Progenitor cell of endocrine pancreas (in vitro differentiated cells): ENCODE measurements around the gene WDR53. TPM values are rescaled to one million over a fixed set of nuclear protein-coding genes. Genes with fewer than 3 reads are reported as not detected.
A peak's percentile ranks its signal among the peaks of the same experiment; 100 is the strongest.
"Not testable (repeated sequence)": the region's sequence is repeated elsewhere in the genome, so short reads cannot be mapped to it uniquely, and the experiment has no call there.

ENCODE experiments used
- DNase-seq: peaks from one replicate; pipeline ENCODE4 v3.0.0; 2021; ENCODE audit warnings: low spot score; ENCODE audit not compliant: unreplicated experiment
- H3K27ac Mint-ChIP-seq: 2 replicates; pipeline ENCODE4 v1.8.0; 2021; ENCODE audit warnings: mild to moderate bottlenecking, moderate library complexity, mixed read lengths
- H3K27me3 Mint-ChIP-seq: 2 replicates; pipeline ENCODE4 v1.8.0; 2021; ENCODE audit warnings: mixed read lengths
- H3K36me3 Mint-ChIP-seq: 2 replicates; pipeline ENCODE4 v1.8.0; 2022; ENCODE audit warnings: mixed read lengths; ENCODE audit not compliant: insufficient read depth
- H3K4me1 Mint-ChIP-seq: 2 replicates; pipeline ENCODE4 v1.8.0; 2021; ENCODE audit warnings: low read depth, mixed read lengths
- H3K4me3 Mint-ChIP-seq: 2 replicates; pipeline ENCODE4 v1.8.0; 2021; ENCODE audit warnings: low read depth, mild to moderate bottlenecking, moderate library complexity, mixed read lengths
- H3K9me3 Mint-ChIP-seq: 2 replicates; pipeline ENCODE4 v1.8.0; 2021; ENCODE audit warnings: low read depth, mixed read lengths
- total RNA-seq: library from RNA; stranded (reverse); gene quantifications from 2 replicates; pipeline ENCODE4 v1.2.1, GENCODE V29; 2021
- TF ChIP-seq, protein P1 (sequence below): fragments of 200-600 bp; sonication (generic); IDR thresholded peaks from one replicate; pipeline ENCODE4 v1.5.0; 2021; ENCODE audit warnings: antibody characterized with exemption, mild to moderate bottlenecking; ENCODE audit not compliant: unreplicated experiment

Gene WDR53
- total RNA-seq, 1 donor from 2014 or later, result 15.2 TPM

DNA sequence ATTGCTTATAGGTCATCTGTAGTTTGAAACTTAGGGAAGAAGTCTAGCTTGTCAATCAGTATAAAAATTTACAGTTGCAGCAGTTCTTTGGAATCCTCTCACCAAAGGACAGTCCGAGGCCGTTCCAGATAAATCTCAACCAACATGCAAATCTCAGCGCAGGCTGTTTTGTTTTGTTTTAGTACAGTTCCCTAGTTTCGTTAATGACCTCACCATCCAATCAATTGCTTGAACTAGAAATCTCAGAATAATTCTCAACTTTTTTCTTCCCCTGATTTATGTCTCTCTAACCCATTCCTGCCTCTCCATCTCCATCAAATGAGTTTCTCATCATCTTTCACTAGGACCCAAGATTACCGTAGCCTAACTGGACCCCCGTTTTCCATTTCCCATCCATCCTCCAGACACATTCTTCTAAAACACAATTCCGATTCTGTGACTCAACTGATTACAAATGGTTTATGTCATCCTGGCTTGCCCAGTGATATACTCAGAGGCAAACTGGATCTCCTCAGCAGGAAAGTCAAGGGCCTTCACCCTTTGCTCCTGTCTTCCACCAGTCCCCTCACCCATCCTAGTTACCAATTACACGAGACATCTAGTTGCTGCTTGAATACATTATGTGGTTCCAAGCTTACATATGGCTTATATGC, 54.5 kb downstream of the WDR53 start:
- Mint-ChIP-seq H3K27me3 (peaks cover 4% of the 10 kb centered on the region), H3K9me3 (peaks cover 11% of the 10 kb centered on the region), H3K36me3 (no peaks in the 10 kb centered on the region), H3K27ac (no peak overlapping the region), H3K4me3 (no peak overlapping the region), H3K4me1 (no peaks in the 10 kb centered on the region)
- TF ChIP-seq, protein P1, sequence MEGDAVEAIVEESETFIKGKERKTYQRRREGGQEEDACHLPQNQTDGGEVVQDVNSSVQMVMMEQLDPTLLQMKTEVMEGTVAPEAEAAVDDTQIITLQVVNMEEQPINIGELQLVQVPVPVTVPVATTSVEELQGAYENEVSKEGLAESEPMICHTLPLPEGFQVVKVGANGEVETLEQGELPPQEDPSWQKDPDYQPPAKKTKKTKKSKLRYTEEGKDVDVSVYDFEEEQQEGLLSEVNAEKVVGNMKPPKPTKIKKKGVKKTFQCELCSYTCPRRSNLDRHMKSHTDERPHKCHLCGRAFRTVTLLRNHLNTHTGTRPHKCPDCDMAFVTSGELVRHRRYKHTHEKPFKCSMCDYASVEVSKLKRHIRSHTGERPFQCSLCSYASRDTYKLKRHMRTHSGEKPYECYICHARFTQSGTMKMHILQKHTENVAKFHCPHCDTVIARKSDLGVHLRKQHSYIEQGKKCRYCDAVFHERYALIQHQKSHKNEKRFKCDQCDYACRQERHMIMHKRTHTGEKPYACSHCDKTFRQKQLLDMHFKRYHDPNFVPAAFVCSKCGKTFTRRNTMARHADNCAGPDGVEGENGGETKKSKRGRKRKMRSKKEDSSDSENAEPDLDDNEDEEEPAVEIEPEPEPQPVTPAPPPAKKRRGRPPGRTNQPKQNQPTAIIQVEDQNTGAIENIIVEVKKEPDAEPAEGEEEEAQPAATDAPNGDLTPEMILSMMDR, result no peak
- no peak for DNase-seq

DNA sequence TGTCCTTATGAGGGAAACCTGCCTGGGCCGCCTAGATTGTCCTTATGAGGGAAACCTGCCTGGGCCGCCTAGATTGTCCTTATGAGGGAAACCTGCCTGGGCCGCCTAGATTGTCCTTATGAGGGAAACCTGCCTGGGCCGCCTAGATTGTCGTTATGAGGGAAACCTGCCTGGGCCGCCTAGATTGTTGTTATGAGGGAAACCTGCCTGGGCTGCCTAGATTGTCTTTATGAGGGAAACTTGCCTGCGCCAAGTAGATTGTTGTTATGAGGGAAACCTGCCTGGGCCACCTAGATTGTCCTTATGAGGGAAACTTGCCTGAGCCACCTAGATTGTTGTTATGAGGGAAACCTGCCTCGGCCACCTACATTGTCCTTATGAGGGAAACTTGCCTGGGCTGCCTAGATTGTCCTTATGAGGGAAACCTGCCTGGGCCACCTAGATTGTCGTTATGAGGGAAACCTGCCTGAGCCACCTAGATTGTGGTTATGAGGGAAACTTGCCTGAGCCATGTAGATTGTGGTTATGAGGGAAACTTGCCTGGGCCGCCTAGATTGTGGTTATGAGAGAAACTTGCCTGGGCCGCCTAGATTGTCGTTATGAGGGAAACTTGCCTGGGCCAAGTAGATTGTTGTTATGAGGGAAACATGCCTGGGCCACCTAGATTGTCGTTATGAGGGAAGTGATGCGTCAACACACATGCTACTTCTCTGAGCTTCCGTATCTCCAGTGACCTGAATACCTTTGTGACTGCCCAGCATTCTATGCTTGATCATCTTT, 56.5 kb downstream of the WDR53 start:
- not testable (repeated sequence) for H3K4me1 Mint-ChIP-seq

DNA sequence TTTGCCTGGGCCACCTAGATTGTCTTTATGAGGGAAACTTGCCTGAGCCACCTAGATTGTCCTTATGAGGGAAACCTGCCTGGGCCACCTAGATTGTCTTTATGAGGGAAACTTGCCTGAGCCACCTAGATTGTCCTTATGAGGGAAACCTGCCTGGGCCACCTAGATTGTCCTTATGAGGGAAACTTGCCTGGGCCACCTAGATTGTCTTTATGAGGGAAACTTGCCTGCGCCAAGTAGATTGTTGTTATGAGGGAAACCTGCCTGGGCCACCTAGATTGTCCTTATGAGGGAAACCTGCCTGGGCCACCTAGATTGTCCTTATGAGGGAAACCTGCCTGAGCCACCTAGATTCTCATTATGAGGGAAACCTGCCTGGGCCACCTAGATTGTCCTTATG, 57.2 kb downstream of the WDR53 start:
- H3K9me3 Mint-ChIP-seq, result peaks cover 14% of the 10 kb centered on the region
- not testable (repeated sequence) for H3K36me3 Mint-ChIP-seq, H3K27me3 Mint-ChIP-seq, H3K4me1 Mint-ChIP-seq, DNase-seq, H3K4me3 Mint-ChIP-seq, H3K27ac Mint-ChIP-seq

More for the DNA sequence above, 56.5 kb downstream of the WDR53 start:
- not testable (repeated sequence) for H3K36me3 Mint-ChIP-seq, H3K27ac Mint-ChIP-seq, H3K27me3 Mint-ChIP-seq, DNase-seq, H3K4me3 Mint-ChIP-seq
- H3K9me3 Mint-ChIP-seq, result peaks cover 12% of the 10 kb centered on the region

DNA sequence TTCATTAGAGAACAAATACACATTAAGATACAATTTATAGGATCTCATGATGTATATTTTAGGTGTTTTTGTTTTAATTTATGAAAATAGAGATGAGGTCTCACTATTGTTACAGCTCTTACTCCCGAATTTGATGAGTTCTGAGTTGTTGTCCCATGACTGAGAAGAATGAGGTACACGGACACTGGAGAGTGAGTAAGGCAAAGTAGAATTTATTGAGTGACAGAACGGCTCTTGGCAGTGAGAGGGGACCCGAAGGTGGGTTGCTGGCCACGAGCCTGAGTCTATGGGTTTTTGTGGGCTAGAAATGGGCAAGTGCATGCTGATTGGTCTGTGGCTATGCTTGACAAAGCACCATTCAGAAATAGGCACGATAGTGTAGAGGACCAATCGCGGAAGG, 61.7 kb downstream of the WDR53 start:
- H3K9me3 Mint-ChIP-seq, result peaks cover 8% of the 10 kb centered on the region
- TF ChIP-seq, protein P1, result no peak
- peaks cover 2% of the 10 kb centered on the region for H3K4me1 Mint-ChIP-seq
- no peaks in the 10 kb centered on the region for H3K36me3 Mint-ChIP-seq
- H3K27me3 Mint-ChIP-seq, result peaks cover under 1% of the 10 kb centered on the region
- H3K4me3 Mint-ChIP-seq, result no peak overlapping the region
- DNase-seq, result no peak
- no peak overlapping the region for H3K27ac Mint-ChIP-seq

DNA sequence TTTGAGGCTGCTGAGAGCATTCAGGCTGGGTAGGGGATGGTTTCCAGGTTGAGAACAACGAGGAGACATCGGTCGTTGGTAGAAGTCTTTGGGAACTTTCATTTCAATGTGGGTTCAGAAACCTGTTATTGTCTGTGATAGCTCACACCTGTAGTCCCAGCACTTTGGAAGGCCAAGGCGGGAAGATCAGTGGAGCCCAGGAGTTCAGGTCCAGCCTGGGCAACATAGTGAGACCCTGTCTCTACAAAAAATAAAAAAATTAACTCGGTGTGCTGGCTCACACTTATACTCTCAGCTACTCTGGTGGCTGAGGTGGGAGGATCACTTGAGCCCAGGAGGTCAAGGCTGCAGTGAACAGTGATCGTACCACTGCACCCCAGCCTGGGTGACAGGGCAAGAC, 63.8 kb downstream of the WDR53 start:
- H3K4me3 Mint-ChIP-seq, result peak overlapping the region; percentile 96
- peaks cover 8% of the 10 kb centered on the region for H3K9me3 Mint-ChIP-seq
- peaks cover 14% of the 10 kb centered on the region for H3K4me1 Mint-ChIP-seq
- DNase-seq, result no peak
- no peaks in the 10 kb centered on the region for H3K27me3 Mint-ChIP-seq
- H3K27ac Mint-ChIP-seq, result no peak overlapping the region
- H3K36me3 Mint-ChIP-seq, result peaks cover 3% of the 10 kb centered on the region
- TF ChIP-seq, protein P1, result no peak

Other genes with a start within 250 kb of the WDR53 start
- not detected in 2 replicates for gene TM4SF19, start 230.2 kb downstream of the WDR53 start, total RNA-seq
- 90.6 and 102 TPM in 2 replicates for gene UBXN7, start 136.1 kb downstream of the WDR53 start, total RNA-seq
- gene RNF168, start 64.8 kb downstream of the WDR53 start, total RNA-seq, result 25.4 and 26.4 TPM in 2 replicates
- gene SMCO1, start 53.2 kb downstream of the WDR53 start, total RNA-seq, result not detected in 2 replicates
- gene FBXO45, start 106 bp upstream of the WDR53 start, total RNA-seq, result 13.0 and 13.1 TPM in 2 replicates
- gene NRROS, start 71.1 kb upstream of the WDR53 start, total RNA-seq, result 1.4 and 2.0 TPM in 2 replicates
- gene CEP19, start 143.7 kb upstream of the WDR53 start, total RNA-seq, result 2.3 and 2.5 TPM in 2 replicates
- 26.1 and 28.3 TPM in 2 replicates for gene PIGX, start 143.8 kb upstream of the WDR53 start, total RNA-seq
- gene PAK2, start 171.3 kb upstream of the WDR53 start, total RNA-seq, result 71.9 and 72.1 TPM in 2 replicates